Measurements from ENCODE around the gene IL1A.

Gene IL1A

DNA sequence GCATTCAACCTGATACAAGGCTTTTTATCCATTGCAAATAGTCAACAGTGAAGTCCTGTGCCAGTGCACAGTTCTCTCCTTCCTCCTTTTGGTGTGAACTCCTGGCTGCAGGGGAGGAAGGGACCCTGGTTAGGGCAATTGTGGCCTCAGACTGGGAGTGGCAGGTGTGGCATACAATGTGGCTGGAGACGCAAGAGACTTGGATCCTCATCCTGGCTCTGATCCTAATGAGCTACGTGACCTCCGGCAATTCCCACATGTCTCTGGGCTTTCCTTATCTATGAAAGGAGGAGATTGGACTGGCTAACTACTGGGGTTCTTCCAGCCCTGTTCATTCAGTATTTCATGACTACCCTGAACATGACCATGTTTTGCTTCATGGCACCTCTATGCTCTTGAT, 10.5 kb upstream of the IL1A start:
- ATAC-seq = no peak
- no peak for TF ChIP-seq OSR1 (CRISPR knock-in tag; IDR thresholded peaks at IDR 0.05)
- TF ChIP-seq BACH2 (CRISPR knock-in tag; IDR thresholded peaks at IDR 0.05; ENCODE audit: borderline replicate concordance) = no peak
- no peak for TF ChIP-seq SNAI2 (CRISPR knock-in tag; IDR thresholded peaks at IDR 0.05)
- TF ChIP-seq, protein P1, sequence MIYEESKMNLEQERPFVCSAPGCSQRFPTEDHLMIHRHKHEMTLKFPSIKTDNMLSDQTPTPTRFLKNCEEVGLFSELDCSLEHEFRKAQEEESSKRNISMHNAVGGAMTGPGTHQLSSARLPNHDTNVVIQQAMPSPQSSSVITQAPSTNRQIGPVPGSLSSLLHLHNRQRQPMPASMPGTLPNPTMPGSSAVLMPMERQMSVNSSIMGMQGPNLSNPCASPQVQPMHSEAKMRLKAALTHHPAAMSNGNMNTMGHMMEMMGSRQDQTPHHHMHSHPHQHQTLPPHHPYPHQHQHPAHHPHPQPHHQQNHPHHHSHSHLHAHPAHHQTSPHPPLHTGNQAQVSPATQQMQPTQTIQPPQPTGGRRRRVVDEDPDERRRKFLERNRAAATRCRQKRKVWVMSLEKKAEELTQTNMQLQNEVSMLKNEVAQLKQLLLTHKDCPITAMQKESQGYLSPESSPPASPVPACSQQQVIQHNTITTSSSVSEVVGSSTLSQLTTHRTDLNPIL (CRISPR knock-in tag; IDR thresholded peaks at IDR 0.05; ENCODE audit: low read depth) = no peak
- TF ChIP-seq RARB (CRISPR knock-in tag; IDR thresholded peaks at IDR 0.05) = no peak
- no peak for TF ChIP-seq ZC3H10 (CRISPR knock-in tag; IDR thresholded peaks at IDR 0.05)
- no peak for TF ChIP-seq ZNF70 (CRISPR knock-in tag; IDR thresholded peaks at IDR 0.05)
- no peak for TF ChIP-seq ISL1 (CRISPR knock-in tag; IDR thresholded peaks at IDR 0.05)
- TF ChIP-seq, protein P2, sequence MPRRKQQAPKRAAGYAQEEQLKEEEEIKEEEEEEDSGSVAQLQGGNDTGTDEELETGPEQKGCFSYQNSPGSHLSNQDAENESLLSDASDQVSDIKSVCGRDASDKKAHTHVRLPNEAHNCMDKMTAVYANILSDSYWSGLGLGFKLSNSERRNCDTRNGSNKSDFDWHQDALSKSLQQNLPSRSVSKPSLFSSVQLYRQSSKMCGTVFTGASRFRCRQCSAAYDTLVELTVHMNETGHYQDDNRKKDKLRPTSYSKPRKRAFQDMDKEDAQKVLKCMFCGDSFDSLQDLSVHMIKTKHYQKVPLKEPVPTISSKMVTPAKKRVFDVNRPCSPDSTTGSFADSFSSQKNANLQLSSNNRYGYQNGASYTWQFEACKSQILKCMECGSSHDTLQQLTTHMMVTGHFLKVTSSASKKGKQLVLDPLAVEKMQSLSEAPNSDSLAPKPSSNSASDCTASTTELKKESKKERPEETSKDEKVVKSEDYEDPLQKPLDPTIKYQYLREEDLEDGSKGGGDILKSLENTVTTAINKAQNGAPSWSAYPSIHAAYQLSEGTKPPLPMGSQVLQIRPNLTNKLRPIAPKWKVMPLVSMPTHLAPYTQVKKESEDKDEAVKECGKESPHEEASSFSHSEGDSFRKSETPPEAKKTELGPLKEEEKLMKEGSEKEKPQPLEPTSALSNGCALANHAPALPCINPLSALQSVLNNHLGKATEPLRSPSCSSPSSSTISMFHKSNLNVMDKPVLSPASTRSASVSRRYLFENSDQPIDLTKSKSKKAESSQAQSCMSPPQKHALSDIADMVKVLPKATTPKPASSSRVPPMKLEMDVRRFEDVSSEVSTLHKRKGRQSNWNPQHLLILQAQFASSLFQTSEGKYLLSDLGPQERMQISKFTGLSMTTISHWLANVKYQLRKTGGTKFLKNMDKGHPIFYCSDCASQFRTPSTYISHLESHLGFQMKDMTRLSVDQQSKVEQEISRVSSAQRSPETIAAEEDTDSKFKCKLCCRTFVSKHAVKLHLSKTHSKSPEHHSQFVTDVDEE (CRISPR knock-in tag; IDR thresholded peaks at IDR 0.05) = no peak
- TF ChIP-seq, protein P3, sequence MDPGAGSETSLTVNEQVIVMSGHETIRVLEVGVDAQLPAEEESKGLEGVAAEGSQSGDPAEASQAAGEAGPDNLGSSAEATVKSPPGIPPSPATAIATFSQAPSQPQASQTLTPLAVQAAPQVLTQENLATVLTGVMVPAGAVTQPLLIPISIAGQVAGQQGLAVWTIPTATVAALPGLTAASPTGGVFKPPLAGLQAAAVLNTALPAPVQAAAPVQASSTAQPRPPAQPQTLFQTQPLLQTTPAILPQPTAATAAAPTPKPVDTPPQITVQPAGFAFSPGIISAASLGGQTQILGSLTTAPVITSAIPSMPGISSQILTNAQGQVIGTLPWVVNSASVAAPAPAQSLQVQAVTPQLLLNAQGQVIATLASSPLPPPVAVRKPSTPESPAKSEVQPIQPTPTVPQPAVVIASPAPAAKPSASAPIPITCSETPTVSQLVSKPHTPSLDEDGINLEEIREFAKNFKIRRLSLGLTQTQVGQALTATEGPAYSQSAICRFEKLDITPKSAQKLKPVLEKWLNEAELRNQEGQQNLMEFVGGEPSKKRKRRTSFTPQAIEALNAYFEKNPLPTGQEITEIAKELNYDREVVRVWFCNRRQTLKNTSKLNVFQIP (CRISPR knock-in tag; IDR thresholded peaks at IDR 0.05; ENCODE audit: borderline replicate concordance, low read depth) = no peak
- TF ChIP-seq ZFP30 (CRISPR knock-in tag; IDR thresholded peaks at IDR 0.05) = no peak
- no peak for TF ChIP-seq GLIS3 (CRISPR knock-in tag; IDR thresholded peaks at IDR 0.05)
- no peak for TF ChIP-seq ZNF8 (CRISPR knock-in tag; IDR thresholded peaks at IDR 0.05)
- TF ChIP-seq PATZ1 (CRISPR knock-in tag; IDR thresholded peaks at IDR 0.05; ENCODE audit: borderline replicate concordance) = no peak
- TF ChIP-seq CSRNP3 (CRISPR knock-in tag; IDR thresholded peaks at IDR 0.05) = no peak

GRCh38 chr2:112794131-112794733, 9.9 kb upstream of the IL1A start:
- ATAC-seq = no peak
- TF ChIP-seq ISL1 (CRISPR knock-in tag; IDR thresholded peaks at IDR 0.05) = no peak
- TF ChIP-seq PATZ1 (CRISPR knock-in tag; IDR thresholded peaks at IDR 0.05; ENCODE audit: borderline replicate concordance) = no peak
- no peak for TF ChIP-seq ZNF70 (CRISPR knock-in tag; IDR thresholded peaks at IDR 0.05)
- no peak for TF ChIP-seq RARB (CRISPR knock-in tag; IDR thresholded peaks at IDR 0.05)
- TF ChIP-seq, protein P2 (CRISPR knock-in tag; IDR thresholded peaks at IDR 0.05) = no peak
- TF ChIP-seq, protein P1 (CRISPR knock-in tag; IDR thresholded peaks at IDR 0.05; ENCODE audit: low read depth) = no peak
- TF ChIP-seq ZNF8 (CRISPR knock-in tag; IDR thresholded peaks at IDR 0.05) = no peak
- no peak for TF ChIP-seq GLIS3 (CRISPR knock-in tag; IDR thresholded peaks at IDR 0.05)
- no peak for TF ChIP-seq ARNTL (CRISPR knock-in tag; IDR thresholded peaks at IDR 0.05; ENCODE audit: borderline replicate concordance, low read depth)
- no peak for TF ChIP-seq CSRNP3 (CRISPR knock-in tag; IDR thresholded peaks at IDR 0.05)
- TF ChIP-seq ZFP30 (CRISPR knock-in tag; IDR thresholded peaks at IDR 0.05) = no peak
- no peak for TF ChIP-seq ZNF565 (CRISPR knock-in tag; conservative IDR thresholded peaks at IDR 0.05; ENCODE audit: low read depth)
- no peak for TF ChIP-seq OSR1 (CRISPR knock-in tag; IDR thresholded peaks at IDR 0.05)
- TF ChIP-seq ESRRG (CRISPR knock-in tag; IDR thresholded peaks at IDR 0.05) = no peak
- no peak for TF ChIP-seq ZFP3 (CRISPR knock-in tag; IDR thresholded peaks at IDR 0.05)
- no peak for TF ChIP-seq BACH2 (CRISPR knock-in tag; IDR thresholded peaks at IDR 0.05; ENCODE audit: borderline replicate concordance)
